Liver (tissue), 9 donors: Measurements from ENCODE around the gene USH2A. TPM values are rescaled to one million over a fixed set of nuclear protein-coding genes. Genes with fewer than 3 reads are reported as not detected.

Experiments
- DNase-seq: peaks from one replicate; pipeline ENCODE4 v3.0.0-alpha.2; 2017; ENCODE audit warnings: low spot score
- H3K27ac ChIP-seq, 2 donors: one replicate each; pipeline ENCODE4 v1.7.0; 2013; ENCODE audit warnings: inconsistent platforms in 2 of 2, low read length in 2 of 2, control low read depth in 1 of 2, low read depth in 1 of 2, mild to moderate bottlenecking in 1 of 2
- H3K27me3 ChIP-seq, 4 donors: one replicate each; pipeline versions ENCODE4 v1.6.1 to v1.7.0; 2013; ENCODE audit warnings: low read length in 3 of 4, inconsistent platforms in 1 of 4, mild to moderate bottlenecking in 1 of 4, moderate library complexity in 1 of 4; ENCODE audit not compliant: control insufficient read depth in 4 of 4, insufficient read depth in 4 of 4
- H3K36me3 ChIP-seq, 4 donors: one replicate each; pipeline versions ENCODE4 v1.6.1 to v1.7.0; 2013; ENCODE audit warnings: low read length in 3 of 4, mild to moderate bottlenecking in 3 of 4, low read depth in 1 of 4, moderate library complexity in 1 of 4; ENCODE audit not compliant: control insufficient read depth in 4 of 4, insufficient read depth in 3 of 4
- H3K4me1 ChIP-seq, 4 donors: one replicate each; pipeline versions ENCODE4 v1.6.1 to v1.7.0; 2013; ENCODE audit warnings: low read length in 3 of 4, mild to moderate bottlenecking in 3 of 4, moderate library complexity in 1 of 4; ENCODE audit not compliant: control insufficient read depth in 4 of 4, insufficient read depth in 4 of 4
- H3K4me3 ChIP-seq, 3 donors: one replicate each; pipeline versions ENCODE4 v1.6.1 to v1.7.0; 2013; ENCODE audit warnings: low read length in 3 of 3, control low read depth in 1 of 3, low read depth in 1 of 3, mild to moderate bottlenecking in 1 of 3
- H3K9ac ChIP-seq, 2 donors: one replicate each; pipeline ENCODE4 v1.7.0; 2013; ENCODE audit warnings: low read length in 2 of 2, mild to moderate bottlenecking in 2 of 2, moderate library complexity in 2 of 2, control low read depth in 1 of 2, low read depth in 1 of 2
- H3K9me3 ChIP-seq, 4 donors: one replicate each; pipeline versions ENCODE4 v1.6.1 to v1.7.0; 2013; ENCODE audit warnings: low read length in 3 of 4; ENCODE audit not compliant: control insufficient read depth in 4 of 4
- ATF3 ChIP-seq: IDR thresholded peaks from 2 replicates; pipeline ENCODE4 v1.6.1; 2016; ENCODE audit warnings: antibody characterized with exemption
- CTCF ChIP-seq: fragments of 150-350 bp; IDR thresholded peaks from 2 replicates; pipeline ENCODE4 v1.5.1; 2017; ENCODE audit warnings: improper control_type of control experiment, low read depth, low read length; ENCODE audit not compliant: missing input control
- EGR1 ChIP-seq, 2 donors: IDR thresholded peaks; 2 replicates each; pipeline ENCODE4 v1.6.1; 2016 to 2018; ENCODE audit warnings: antibody characterized with exemption in 2 of 2, low read depth in 2 of 2
- FOXA1 ChIP-seq: IDR thresholded peaks from 2 replicates; pipeline ENCODE4 v1.6.1; 2016; ENCODE audit warnings: antibody characterized with exemption
- FOXA2 ChIP-seq: IDR thresholded peaks from 2 replicates; pipeline ENCODE4 v1.6.1; 2016; ENCODE audit warnings: antibody characterized with exemption
- GABPA ChIP-seq, 2 donors: IDR thresholded peaks in 1 of 2; conservative IDR thresholded peaks in 1 of 2; 2 replicates each; pipeline ENCODE4 v1.6.1; 2016; ENCODE audit warnings: antibody characterized with exemption in 2 of 2, mild to moderate bottlenecking in 1 of 2, moderate library complexity in 1 of 2
- HNF4A ChIP-seq, 2 donors: conservative IDR thresholded peaks; 2 replicates each; pipeline ENCODE4 v1.6.1; 2016; ENCODE audit warnings: antibody characterized with exemption in 2 of 2, mild to moderate bottlenecking in 2 of 2
- JUND ChIP-seq, 2 donors: IDR thresholded peaks; 2 replicates each; pipeline ENCODE4 v1.6.1; 2016; ENCODE audit warnings: antibody characterized with exemption in 2 of 2
- NR2F2 ChIP-seq: IDR thresholded peaks from 2 replicates; pipeline ENCODE4 v1.6.1; 2016; ENCODE audit warnings: antibody characterized with exemption
- RAD21 ChIP-seq, 2 donors: IDR thresholded peaks; 2 replicates each; pipeline ENCODE4 v1.6.1; 2016; ENCODE audit warnings: antibody characterized with exemption in 2 of 2, mild to moderate bottlenecking in 2 of 2
- REST ChIP-seq: IDR thresholded peaks from 2 replicates; pipeline ENCODE4 v1.6.1; 2016; ENCODE audit warnings: antibody characterized with exemption, mild to moderate bottlenecking
- RXRA ChIP-seq, 2 donors: IDR thresholded peaks; 2 replicates each; pipeline ENCODE4 v1.6.1; 2017 to 2018; ENCODE audit warnings: antibody characterized with exemption in 2 of 2, mild to moderate bottlenecking in 1 of 2
- SP1 ChIP-seq: IDR thresholded peaks from 2 replicates; pipeline ENCODE4 v1.6.1; 2018; ENCODE audit warnings: antibody characterized with exemption, mild to moderate bottlenecking
- YY1 ChIP-seq: IDR thresholded peaks from 2 replicates; pipeline ENCODE4 v1.6.1; 2016; ENCODE audit warnings: antibody characterized with exemption, mild to moderate bottlenecking
- ZBTB33 ChIP-seq: IDR thresholded peaks from 2 replicates; pipeline ENCODE4 v1.6.1; 2016; ENCODE audit warnings: antibody characterized with exemption
- WGBS: extraction: QIAGEN DNeasy Blood & Tissue Kit; methylation state at CpG from one replicate; pipeline ENCODE4 v1.1.7; 2013; 5-methylcytosine and 5-hydroxymethylcytosine counted together
- polyA plus RNA-seq, 2 donors: library from polyadenylated mRNA; stranded (reverse) in 1 of 2; unstranded in 1 of 2; fragments of 200-250 nt in 1 of 2; fragments of >200 nt in 1 of 2; fragmentation: Nextera tagmentation in 1 of 2; extraction: Ambion mirVana in 1 of 2; gene quantifications; one replicate each; pipeline versions ENCODE4 v1.2.1 to v1.2.3, GENCODE V29; 2013 to 2015
- total RNA-seq, 2 donors: library from RNA; depleted of rRNA; stranded (reverse); fragments of >200 nt; gene quantifications; one replicate each; pipeline ENCODE4 v1.2.3, GENCODE V29; 2014
- donor health status: healthy.
- donor health status: healthy.
- donor health status: healthy.
- donor health status: healthy.
- donor health status: healthy.

USH2A gene
- total and polyA plus RNA-seq, 4 donors = 0.14 to 1.0 (median 0.31) TPM

GRCh38 chr1:215957663-215958062, 465.6 kb downstream of the USH2A start (continued):
- TF ChIP-seq REST = no peak
- no peak for TF ChIP-seq FOXA1
- no peak for TF ChIP-seq ATF3
- no peak for TF ChIP-seq EGR1 (IDR thresholded peaks at IDR 0.05; ENCODE audit: low read depth in 2 of 2)

GRCh38 chr1:215932558-215932957, 490.7 kb downstream of the USH2A start:
- H3K4me3 ChIP-seq = no peak overlapping the region
- H3K9me3 ChIP-seq = no peaks in the 10 kb centered on the region
- H3K4me1 ChIP-seq = peaks cover 0 to 7% (median 0%) of the 10 kb centered on the region in 4 donors
- no peak for DNase-seq
- H3K27me3 ChIP-seq = no peaks in the 10 kb centered on the region
- 70% methylated on average over 3 of the region's 3 CpGs for WGBS
- no peak overlapping the region for H3K9ac ChIP-seq
- H3K27ac ChIP-seq = no peak overlapping the region
- no peaks in the 10 kb centered on the region for H3K36me3 ChIP-seq
- TF ChIP-seq ZBTB33 (no peak), SP1 (no peak), HNF4A (conservative IDR thresholded peaks at IDR 0.05) (peak; percentile 16 to 26), JUND (IDR thresholded peaks at IDR 0.05) (no peak), RXRA (IDR thresholded peaks at IDR 0.05) (peak in 1 of 2 donors; percentile 28), RAD21 (IDR thresholded peaks at IDR 0.05) (no peak), ATF3 (peak; percentile 29), YY1 (peak; percentile 20), GABPA (IDR thresholded peaks at IDR 0.05 in 1 of 2, conservative IDR thresholded peaks at IDR 0.05 in 1 of 2) (no peak), NR2F2 (no peak), FOXA2 (no peak), CTCF (no peak)
